ENCODE data around the gene PROS1. TPM values are rescaled to one million over a fixed set of nuclear protein-coding genes. Genes with fewer than 3 reads are reported as not detected.

PROS1 gene
- total and polyA plus RNA-seq, 2 of the 4 experiments (the other 2 are of a cell fraction) = 1.6 to 2.8 TPM

DNA sequence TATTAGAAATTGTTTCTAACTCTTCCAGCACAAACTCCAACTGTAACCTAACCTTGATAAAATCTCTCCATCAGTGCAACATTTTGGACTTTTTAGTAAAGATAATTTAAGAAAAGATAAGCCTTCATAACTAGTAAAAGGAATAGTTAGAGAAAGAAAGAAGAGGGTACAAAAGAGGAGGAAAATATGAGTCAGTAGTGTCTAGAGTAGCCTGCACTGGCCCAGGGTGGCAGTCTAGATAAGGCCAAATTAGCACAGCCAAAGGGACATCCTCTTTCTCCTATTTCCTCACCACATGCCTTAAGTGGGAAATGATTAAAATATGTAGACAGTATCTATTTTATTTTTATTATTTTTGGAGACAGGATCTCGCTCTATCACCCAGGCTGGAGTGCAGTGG is 3.7 kb downstream of the PROS1 start (continued):
- TF ChIP-seq, protein P1, sequence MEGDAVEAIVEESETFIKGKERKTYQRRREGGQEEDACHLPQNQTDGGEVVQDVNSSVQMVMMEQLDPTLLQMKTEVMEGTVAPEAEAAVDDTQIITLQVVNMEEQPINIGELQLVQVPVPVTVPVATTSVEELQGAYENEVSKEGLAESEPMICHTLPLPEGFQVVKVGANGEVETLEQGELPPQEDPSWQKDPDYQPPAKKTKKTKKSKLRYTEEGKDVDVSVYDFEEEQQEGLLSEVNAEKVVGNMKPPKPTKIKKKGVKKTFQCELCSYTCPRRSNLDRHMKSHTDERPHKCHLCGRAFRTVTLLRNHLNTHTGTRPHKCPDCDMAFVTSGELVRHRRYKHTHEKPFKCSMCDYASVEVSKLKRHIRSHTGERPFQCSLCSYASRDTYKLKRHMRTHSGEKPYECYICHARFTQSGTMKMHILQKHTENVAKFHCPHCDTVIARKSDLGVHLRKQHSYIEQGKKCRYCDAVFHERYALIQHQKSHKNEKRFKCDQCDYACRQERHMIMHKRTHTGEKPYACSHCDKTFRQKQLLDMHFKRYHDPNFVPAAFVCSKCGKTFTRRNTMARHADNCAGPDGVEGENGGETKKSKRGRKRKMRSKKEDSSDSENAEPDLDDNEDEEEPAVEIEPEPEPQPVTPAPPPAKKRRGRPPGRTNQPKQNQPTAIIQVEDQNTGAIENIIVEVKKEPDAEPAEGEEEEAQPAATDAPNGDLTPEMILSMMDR (conservative IDR thresholded peaks at IDR 0.05; ENCODE audit: low read depth, low read length) = no peak
- TF ChIP-seq POLR2A (IDR thresholded peaks at IDR 0.05; ENCODE audit: low read depth, low read length) (no peak), CHD1 (IDR thresholded peaks at IDR 0.05; ENCODE audit: low read depth, low read length) (no peak), NFE2L2 (IDR thresholded peaks at IDR 0.05; ENCODE audit: low read depth, low read length) (no peak), SMC3 (IDR thresholded peaks at IDR 0.05; ENCODE audit: low read depth, low read length) (no peak)

DNA sequence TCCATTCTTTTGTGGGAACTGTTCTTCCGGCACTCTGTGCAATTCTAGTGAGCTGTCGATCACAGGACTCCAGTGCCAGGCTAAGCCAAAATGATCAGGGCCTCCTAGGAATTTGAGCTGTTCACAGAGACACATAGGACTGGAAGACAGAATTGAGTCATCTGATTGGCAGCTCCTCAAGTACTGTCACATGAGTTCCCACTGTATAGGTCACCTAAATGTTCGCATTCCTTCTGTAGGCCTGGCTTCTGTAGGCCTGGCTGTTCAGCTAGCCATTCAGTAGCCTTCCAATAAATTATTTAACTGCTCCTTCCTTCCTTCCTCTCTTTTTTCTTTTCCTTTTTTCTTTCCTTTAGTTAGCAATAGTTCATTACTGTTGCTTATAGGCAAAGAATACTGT is 4.3 kb downstream of the PROS1 start:
- Histone ChIP-seq H3K27ac (ENCODE audit: insufficient read depth, low read length) (no peak overlapping the region), H2AFZ (replicated peaks; ENCODE audit: low read length, poor library complexity) (peak overlapping the region; percentile 49), H4K20me1 (ENCODE audit: insufficient read depth, low read length) (no peaks in the 10 kb centered on the region), H3K9ac (ENCODE audit: low read depth, low read length) (no peak overlapping the region), H3K9me1 (ENCODE audit: insufficient read depth, low read length) (no peaks in the 10 kb centered on the region), H2BK20ac (ENCODE audit: low read depth, low read length) (no peak overlapping the region), H3K18ac (ENCODE audit: low read depth, low read length) (no peak overlapping the region), H4K5ac (ENCODE audit: low read depth, low read length) (no peak overlapping the region), H2BK15ac (ENCODE audit: low read depth, low read length) (no peak overlapping the region), H3K36me3 (ENCODE audit: control insufficient read depth, insufficient read depth, low read length) (no peaks in the 10 kb centered on the region), H3K4me2 (ENCODE audit: low read depth, low read length) (no peak overlapping the region), H4K8ac (ENCODE audit: low read depth in 2 of 2, low read length in 2 of 2) (no peak overlapping the region), H3K56ac (ENCODE audit: extremely low read depth, insufficient read depth, low read length) (no peak overlapping the region), H2AK9ac (replicated peaks; ENCODE audit: low read depth, low read length, poor library complexity) (no peak overlapping the region), H2BK120ac (ENCODE audit: low read depth, low read length) (no peak overlapping the region), H4K91ac (ENCODE audit: insufficient read depth, low read depth, low read length) (no peak overlapping the region), H3K4ac (ENCODE audit: low read depth, low read length) (no peak overlapping the region), H3K9me3 (ENCODE audit: control insufficient read depth, insufficient read depth, low read length) (no peaks in the 10 kb centered on the region), H3K4me3 (ENCODE audit: insufficient read depth, low read depth, low read length) (no peak overlapping the region), H3K14ac (replicated peaks; ENCODE audit: low read depth, low read length) (no peak overlapping the region), H3K27me3 (ENCODE audit: control insufficient read depth, insufficient read depth, low read length) (no peaks in the 10 kb centered on the region), H3K23ac (ENCODE audit: low read depth, low read length) (no peak overlapping the region), H3K4me1 (ENCODE audit: control insufficient read depth, insufficient read depth, low read length) (peaks cover 3% of the 10 kb centered on the region; the same call in 1 of the 2 replicates), H3K79me1 (ENCODE audit: low read depth in 1 of 2, low read length in 2 of 2) (no peaks in the 10 kb centered on the region), H2BK5ac (ENCODE audit: low read depth, low read length, poor library complexity, severe bottlenecking) (no peak overlapping the region), H2AK5ac (ENCODE audit: low read depth, low read length) (no peak overlapping the region)
- TF ChIP-seq NFE2L2 (IDR thresholded peaks at IDR 0.05; ENCODE audit: low read depth, low read length) = no peak
- TF ChIP-seq, protein P1 (conservative IDR thresholded peaks at IDR 0.05; ENCODE audit: low read depth, low read length) = no peak
- no peak for TF ChIP-seq BHLHE40 (IDR thresholded peaks at IDR 0.05; ENCODE audit: low read depth, low read length)
- TF ChIP-seq MAFK (IDR thresholded peaks at IDR 0.05; ENCODE audit: low read depth, low read length) = no peak
- TF ChIP-seq, protein P2, sequence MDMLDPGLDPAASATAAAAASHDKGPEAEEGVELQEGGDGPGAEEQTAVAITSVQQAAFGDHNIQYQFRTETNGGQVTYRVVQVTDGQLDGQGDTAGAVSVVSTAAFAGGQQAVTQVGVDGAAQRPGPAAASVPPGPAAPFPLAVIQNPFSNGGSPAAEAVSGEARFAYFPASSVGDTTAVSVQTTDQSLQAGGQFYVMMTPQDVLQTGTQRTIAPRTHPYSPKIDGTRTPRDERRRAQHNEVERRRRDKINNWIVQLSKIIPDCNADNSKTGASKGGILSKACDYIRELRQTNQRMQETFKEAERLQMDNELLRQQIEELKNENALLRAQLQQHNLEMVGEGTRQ (IDR thresholded peaks at IDR 0.05; ENCODE audit: low read depth, low read length) = no peak
- TF ChIP-seq FOS (IDR thresholded peaks at IDR 0.05; ENCODE audit: low read depth, low read length) = no peak
- TF ChIP-seq MXI1 (IDR thresholded peaks at IDR 0.05; ENCODE audit: borderline replicate concordance, low read depth, low read length) = no peak
- TF ChIP-seq SMC3 (IDR thresholded peaks at IDR 0.05; ENCODE audit: low read depth, low read length) = no peak
- no peak for TF ChIP-seq RFX5 (IDR thresholded peaks at IDR 0.05; ENCODE audit: low read depth, low read length)
- TF ChIP-seq RCOR1 (IDR thresholded peaks at IDR 0.05; ENCODE audit: insufficient replicate concordance, low read length) = no peak
- no TSS peak for BruUV-seq (replicated peaks)
- peak; percentile 39 for DNase-seq
- dilution Hi-C loops (cut with HindIII; ENCODE audit: low sequenced_read_pairs, unreplicated experiment) (no loop called here), in situ Hi-C loops (cut with MboI; ENCODE audit: low sequenced_read_pairs) (no loop called here), intact Hi-C loops (cut with micrococcal nuclease) (no loop called here)
- ChIA-PET CTCF (no interaction called here), POLR2A (ENCODE audit: unreplicated experiment) (no interaction called here)
- ATAC-seq (ENCODE audit: low read depth) = no peak
- WGBS, 2 experiments (ENCODE audit: extremely low coverage in 2 of 2, insufficient read length in 1 of 2) = 57% methylated on average over 1 of the region's 3 CpGs; no CpG with 5 or more reads in 1 of the 2 experiments

Measured in IMR-90 (cell line).